GM12891 (cell line): ENCODE results near the gene ZYG11A. TPM values are rescaled to one million over a fixed set of nuclear protein-coding genes. Genes with fewer than 3 reads are reported as not detected.
"Not testable (repeated sequence)": the region's sequence is repeated elsewhere in the genome, so short reads cannot be mapped to it uniquely, and the experiment has no call there.

Source experiments
- DNase-seq: peaks from one replicate; pipeline ENCODE4 v3.0.0; 2011; ENCODE audit warnings: low spot score; ENCODE audit not compliant: insufficient read length
- FAIRE-seq: peaks from 2 replicates; lab custom pipeline; 2011; peaks lifted over from hg19 to GRCh38; lab: Jason Lieb, UNC
- PAX5 ChIP-seq: IDR thresholded peaks from 2 replicates; pipeline ENCODE4 v1.6.1; 2011; ENCODE audit warnings: low read length, moderate library complexity, mild to moderate bottlenecking; ENCODE audit not compliant: insufficient read depth, severe bottlenecking
- POLR2A ChIP-seq: IDR thresholded peaks from 2 replicates; pipeline ENCODE4 v1.6.1; 2011; ENCODE audit warnings: low read depth, low read length, control low read depth
- POLR2AphosphoS5 ChIP-seq: IDR thresholded peaks from 2 replicates; pipeline ENCODE4 v1.6.1; 2011; ENCODE audit warnings: low read depth, low read length, control low read depth
- POU2F2 ChIP-seq: IDR thresholded peaks from 2 replicates; pipeline ENCODE4 v1.6.1; 2011; ENCODE audit warnings: low read depth, mild to moderate bottlenecking, control low read depth, low read length, moderate library complexity
- SPI1 ChIP-seq: IDR thresholded peaks from 2 replicates; pipeline ENCODE4 v1.6.1; 2011; ENCODE audit warnings: low read depth, low read length, control low read depth
- TAF1 ChIP-seq: IDR thresholded peaks from 2 replicates; pipeline ENCODE4 v1.6.1; 2011; ENCODE audit warnings: low read depth, low read length, control low read depth
- polyA plus RNA-seq: library from polyadenylated mRNA; unstranded; fragments of >200 nt; gene quantifications from one replicate; pipeline ENCODE4 v1.2.1, GENCODE V29; 2012; ENCODE audit warnings: low read depth, missing spikeins, inconsistent platforms; ENCODE audit not compliant: missing spikeins

The ZYG11A gene
- 0.21 TPM for polyA plus RNA-seq

- no peak for TF ChIP-seq POLR2A
- TF ChIP-seq PAX5 = no peak
- TF ChIP-seq POU2F2 = no peak
- no peak for TF ChIP-seq SPI1
- no peak for TF ChIP-seq TAF1
- no peak for TF ChIP-seq POLR2AphosphoS5
- DNase-seq (peak; percentile 68), FAIRE-seq (peak; percentile 41)
These were observed at the start of gene ZYG11A for GRCh38 chr1:52842643-52843310. Gene ZYG11A (plus strand): TSS chr1:52842760. CDS start chr1:52842884, 124 bp downstream.

- DNase-seq, FAIRE-seq: not testable (repeated sequence)
These were observed 48.8 kb upstream of the ZYG11A start for GRCh38 chr1:52793717-52794116.

- DNase-seq (no peak), FAIRE-seq (no peak)
- TF ChIP-seq TAF1 (no peak), POLR2A (no peak), POLR2AphosphoS5 (no peak), SPI1 (no peak), POU2F2 (no peak), PAX5 (no peak)
These were observed 47.1 kb upstream of the ZYG11A start for GRCh38 chr1:52795464-52795863.

- no peak for TF ChIP-seq POLR2AphosphoS5
- TF ChIP-seq POLR2A = no peak
- TF ChIP-seq PAX5 = no peak
- no peak for TF ChIP-seq TAF1
- no peak for TF ChIP-seq POU2F2
- no peak for TF ChIP-seq SPI1
- DNase-seq (no peak), FAIRE-seq (no peak)
These were observed 44.2 kb upstream of the ZYG11A start for GRCh38 chr1:52798331-52798730.

GRCh38 chr1:52801011-52801410, 41.5 kb upstream of the ZYG11A start:
- TF ChIP-seq SPI1 = no peak
- no peak for TF ChIP-seq POU2F2
- TF ChIP-seq POLR2A = no peak
- no peak for TF ChIP-seq POLR2AphosphoS5
- no peak for TF ChIP-seq TAF1
- no peak for TF ChIP-seq PAX5
- DNase-seq = no peak
- no peak for FAIRE-seq

GRCh38 chr1:52804083-52804482, 38.5 kb upstream of the ZYG11A start:
- not testable (repeated sequence) for DNase-seq, FAIRE-seq

GRCh38 chr1:52814465-52814864, 28.1 kb upstream of the ZYG11A start:
- DNase-seq (no peak), FAIRE-seq (no peak)
- no peak for TF ChIP-seq POLR2A
- no peak for TF ChIP-seq PAX5
- TF ChIP-seq TAF1 = no peak
- TF ChIP-seq POU2F2 = no peak
- no peak for TF ChIP-seq POLR2AphosphoS5
- TF ChIP-seq SPI1 = no peak

- FAIRE-seq, DNase-seq: not testable (repeated sequence)
These were observed 21.7 kb upstream of the ZYG11A start for GRCh38 chr1:52820830-52821229.

- DNase-seq (no peak), FAIRE-seq (no peak)
- TF ChIP-seq POLR2AphosphoS5 = no peak
- no peak for TF ChIP-seq PAX5
- TF ChIP-seq TAF1 = no peak
- TF ChIP-seq SPI1 = no peak
- TF ChIP-seq POLR2A = no peak
- no peak for TF ChIP-seq POU2F2
These were observed 16.7 kb upstream of the ZYG11A start for GRCh38 chr1:52825868-52826267.

- FAIRE-seq = no peak
- DNase-seq = no peak
- TF ChIP-seq SPI1 = no peak
These were observed 7.8 kb upstream of the ZYG11A start for GRCh38 chr1:52834798-52835197.

- no peak for TF ChIP-seq TAF1
- TF ChIP-seq POU2F2 = no peak
- TF ChIP-seq POLR2A = no peak
- TF ChIP-seq SPI1 = no peak
- no peak for TF ChIP-seq POLR2AphosphoS5
- TF ChIP-seq PAX5 = no peak
- DNase-seq (no peak), FAIRE-seq (no peak)
These were observed 6.5 kb upstream of the ZYG11A start for GRCh38 chr1:52836035-52836434.

- not testable (repeated sequence) for FAIRE-seq, DNase-seq
These were observed 3.4 kb upstream of the ZYG11A start for GRCh38 chr1:52839175-52839574.

- FAIRE-seq = peak; percentile 43
- not testable (repeated sequence) for DNase-seq
These were observed 2.6 kb downstream of the ZYG11A start for GRCh38 chr1:52845119-52845518.
